Gastroesophageal sphincter (tissue), 3 donors: Measurements from ENCODE around the gene GINS2.

Experiments
- EP300 ChIP-seq: sonication (generic); formaldehyde crosslinking; IDR thresholded peaks from one replicate; pipeline ENCODE4 v1.6.1; 2017; ENCODE audit warnings: antibody characterized with exemption, mild to moderate bottlenecking
- POLR2A ChIP-seq, 2 donors: fragments of 450-650 bp; IDR thresholded peaks; one replicate each; pipeline ENCODE4 v1.6.1; 2017; ENCODE audit warnings: antibody characterized with exemption in 2 of 2, mild to moderate bottlenecking in 2 of 2, moderate library complexity in 1 of 2
- TF ChIP-seq, protein P1 (sequence below), 4 experiments: fragments of 200-600 bp in 2 of 4; fragments of 450-650 bp in 2 of 4; sonication (generic) in 1 of 4; IDR thresholded peaks; one replicate each; pipeline ENCODE4 v1.5.1; 2017 to 2019; ENCODE audit warnings: antibody characterized with exemption in 4 of 4, mild to moderate bottlenecking in 2 of 4, moderate library complexity in 2 of 4

DNA sequence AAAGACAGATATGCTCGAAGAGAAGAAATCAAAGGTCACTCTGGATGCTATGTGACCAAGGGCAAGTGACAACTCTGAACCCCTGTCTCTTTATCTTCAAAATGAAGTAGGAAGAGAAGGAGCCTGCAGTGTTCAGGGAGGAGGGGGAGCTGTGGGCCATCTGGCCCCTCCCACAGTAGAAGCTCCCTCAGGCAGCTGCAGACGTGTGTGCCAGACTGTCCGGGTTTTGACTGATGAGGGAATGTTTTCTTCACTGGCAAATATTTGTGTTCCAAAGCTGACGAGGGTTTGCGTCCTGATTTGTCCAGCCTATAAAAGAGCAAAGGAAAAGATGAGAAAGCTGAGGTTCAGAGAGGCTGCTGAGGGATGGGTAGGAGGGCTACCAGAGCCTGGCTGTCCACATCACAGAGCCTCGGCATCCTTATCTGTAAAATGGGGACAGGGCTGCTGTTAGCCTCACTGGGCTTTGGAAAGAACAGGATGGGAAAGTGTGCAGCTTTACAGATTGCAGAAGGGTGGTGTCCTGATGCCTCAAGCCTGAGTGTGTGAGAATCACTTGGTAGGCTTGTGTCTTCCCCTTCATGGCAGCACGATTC, 1.8 kb upstream of the GINS2 start:
- TF ChIP-seq, protein P1, sequence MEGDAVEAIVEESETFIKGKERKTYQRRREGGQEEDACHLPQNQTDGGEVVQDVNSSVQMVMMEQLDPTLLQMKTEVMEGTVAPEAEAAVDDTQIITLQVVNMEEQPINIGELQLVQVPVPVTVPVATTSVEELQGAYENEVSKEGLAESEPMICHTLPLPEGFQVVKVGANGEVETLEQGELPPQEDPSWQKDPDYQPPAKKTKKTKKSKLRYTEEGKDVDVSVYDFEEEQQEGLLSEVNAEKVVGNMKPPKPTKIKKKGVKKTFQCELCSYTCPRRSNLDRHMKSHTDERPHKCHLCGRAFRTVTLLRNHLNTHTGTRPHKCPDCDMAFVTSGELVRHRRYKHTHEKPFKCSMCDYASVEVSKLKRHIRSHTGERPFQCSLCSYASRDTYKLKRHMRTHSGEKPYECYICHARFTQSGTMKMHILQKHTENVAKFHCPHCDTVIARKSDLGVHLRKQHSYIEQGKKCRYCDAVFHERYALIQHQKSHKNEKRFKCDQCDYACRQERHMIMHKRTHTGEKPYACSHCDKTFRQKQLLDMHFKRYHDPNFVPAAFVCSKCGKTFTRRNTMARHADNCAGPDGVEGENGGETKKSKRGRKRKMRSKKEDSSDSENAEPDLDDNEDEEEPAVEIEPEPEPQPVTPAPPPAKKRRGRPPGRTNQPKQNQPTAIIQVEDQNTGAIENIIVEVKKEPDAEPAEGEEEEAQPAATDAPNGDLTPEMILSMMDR (IDR thresholded peaks at IDR 0.05): no peak
- TF ChIP-seq POLR2A (IDR thresholded peaks at IDR 0.05) (no peak), EP300 (no peak)
